Activated T-cell treated with anti-CD3 and anti-CD28 coated beads for 4 hours (primary cell): ENCODE measurements around the gene GSTM3.
"Not testable (repeated sequence)": the region's sequence is repeated elsewhere in the genome, so short reads cannot be mapped to it uniquely, and the experiment has no call there.

Experiments used
- DNase-seq: peaks from one replicate; pipeline ENCODE4 v3.0.0-alpha.2; 2020

GSTM3 gene

GRCh38 chr1:109761227-109762038 is 20.6 kb upstream of the GSTM3 start:
- DNase-seq: no peak

GRCh38 chr1:109760581-109761226 is 19.9 kb upstream of the GSTM3 start:
- no peak for DNase-seq

DNA sequence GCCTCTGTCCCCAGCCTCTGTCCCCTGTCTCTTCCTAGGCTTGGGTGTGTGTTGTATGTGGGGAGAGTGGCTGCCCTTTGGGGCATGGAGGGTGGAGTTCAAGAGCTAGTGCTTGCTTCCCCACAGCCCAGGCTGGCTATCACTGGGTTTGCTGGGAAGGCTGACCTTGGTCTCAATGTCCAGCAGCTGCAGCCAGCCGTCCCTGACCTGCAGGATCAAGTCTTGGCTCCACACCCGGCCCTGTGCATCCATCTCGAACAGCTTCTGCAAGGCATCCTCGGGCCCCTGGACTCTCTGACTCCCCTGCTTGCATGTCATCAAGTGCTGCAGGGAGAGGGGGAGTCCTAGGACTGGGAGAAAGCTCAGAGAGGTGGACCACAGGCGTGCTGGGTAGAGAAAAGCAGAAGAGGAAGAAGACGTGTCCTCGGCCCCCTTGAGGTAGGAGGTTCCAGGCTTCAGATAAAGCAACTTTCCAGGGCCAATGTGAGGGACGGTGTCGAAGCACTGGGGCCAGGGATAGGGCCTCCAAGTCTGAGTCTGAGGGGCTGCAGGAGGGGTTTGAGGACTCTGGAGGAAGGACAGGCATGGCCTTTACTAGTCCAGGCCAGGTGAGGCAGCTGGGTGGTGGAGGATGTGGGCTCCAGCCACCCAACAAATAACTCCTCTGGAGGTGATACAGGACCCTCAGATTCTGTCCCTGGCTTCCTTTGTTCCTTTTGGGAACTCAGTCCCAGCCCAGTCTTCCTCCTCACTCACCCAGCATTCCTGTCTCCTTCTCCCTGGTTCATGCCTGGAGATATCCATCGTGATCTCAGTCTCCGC is 18.9 kb upstream of the GSTM3 start:
- no peak for DNase-seq

- no peak for DNase-seq
These were observed 17.3 kb upstream of the GSTM3 start for GRCh38 chr1:109757936-109758786.

GRCh38 chr1:109756848-109757521 is 16.1 kb upstream of the GSTM3 start:
- no peak for DNase-seq

DNA sequence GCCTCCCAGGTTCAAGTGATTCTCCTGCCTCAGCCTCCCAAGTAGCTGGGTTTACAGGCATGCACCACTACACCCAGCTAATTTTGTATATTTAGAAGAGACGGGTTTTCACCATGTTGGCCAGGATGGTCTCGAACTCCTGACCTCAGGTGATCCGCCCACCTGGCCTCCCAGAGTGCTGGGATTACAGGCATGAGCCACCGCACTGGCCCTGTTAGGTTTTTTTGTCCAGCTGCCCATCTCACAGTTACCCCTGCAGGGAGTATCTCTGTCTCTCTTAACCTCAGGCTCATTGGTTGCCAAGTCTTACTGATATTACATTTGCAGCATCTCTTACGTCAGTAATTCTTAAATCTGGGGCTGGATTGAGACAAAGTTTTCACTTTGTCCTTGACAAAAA is 15.5 kb upstream of the GSTM3 start:
- not testable (repeated sequence) for DNase-seq

DNA sequence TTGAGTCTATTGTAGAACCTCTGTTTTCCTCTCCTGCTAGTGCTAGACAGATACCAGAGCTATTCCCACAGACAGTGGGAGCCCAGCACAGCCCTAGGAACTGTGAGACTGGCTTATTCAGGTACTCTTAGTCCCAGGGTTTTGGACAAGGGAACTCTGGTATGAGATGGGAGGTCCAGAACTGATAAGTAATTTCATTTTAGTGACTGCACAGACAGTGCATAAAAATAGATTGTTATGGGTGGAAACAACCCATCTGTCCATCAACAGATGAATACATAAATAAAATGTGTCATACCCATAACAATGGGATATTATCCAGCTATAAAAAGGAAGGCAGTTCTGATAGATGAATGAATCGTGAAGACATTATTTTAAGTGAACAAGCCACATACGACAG is 13.9 kb upstream of the GSTM3 start:
- no peak for DNase-seq

DNA sequence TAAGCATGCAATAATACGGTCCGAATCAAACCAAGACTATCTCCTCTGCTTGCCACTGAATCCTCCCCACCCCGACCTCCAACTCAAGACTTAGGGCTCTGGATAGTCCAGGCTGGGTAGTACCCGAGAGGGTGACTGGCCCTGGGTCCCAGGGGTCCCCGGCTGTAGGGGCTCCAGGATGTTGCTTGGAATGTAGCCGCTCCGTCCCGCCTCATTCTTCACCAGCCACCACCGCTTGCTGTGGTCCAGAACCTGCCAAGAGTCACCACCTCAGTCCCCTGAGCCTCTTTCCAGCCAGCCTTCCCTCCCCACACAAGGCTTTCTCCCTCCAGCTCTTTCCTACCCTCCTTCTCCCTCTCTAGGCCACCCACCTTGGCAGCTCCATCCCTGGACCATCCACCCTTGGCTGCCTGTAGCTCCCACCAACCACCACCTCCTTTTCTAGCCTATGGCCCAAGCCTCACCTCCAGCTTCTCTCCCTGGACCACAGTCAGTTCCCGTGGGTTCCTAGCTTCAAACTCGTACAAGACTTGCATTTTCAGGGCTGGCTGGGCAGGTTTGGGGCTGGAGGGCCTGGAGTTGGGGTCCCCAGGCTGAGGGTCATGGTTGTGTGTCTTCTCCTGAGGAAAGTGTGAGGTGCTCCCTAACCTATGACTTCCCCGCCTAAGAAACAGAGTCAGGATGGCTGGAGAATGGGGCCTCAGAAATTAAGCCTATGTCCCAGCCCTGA is 10.9 kb upstream of the GSTM3 start:
- no peak for DNase-seq

- DNase-seq: no peak
These were observed 10.1 kb upstream of the GSTM3 start for GRCh38 chr1:109750920-109751319.

DNA sequence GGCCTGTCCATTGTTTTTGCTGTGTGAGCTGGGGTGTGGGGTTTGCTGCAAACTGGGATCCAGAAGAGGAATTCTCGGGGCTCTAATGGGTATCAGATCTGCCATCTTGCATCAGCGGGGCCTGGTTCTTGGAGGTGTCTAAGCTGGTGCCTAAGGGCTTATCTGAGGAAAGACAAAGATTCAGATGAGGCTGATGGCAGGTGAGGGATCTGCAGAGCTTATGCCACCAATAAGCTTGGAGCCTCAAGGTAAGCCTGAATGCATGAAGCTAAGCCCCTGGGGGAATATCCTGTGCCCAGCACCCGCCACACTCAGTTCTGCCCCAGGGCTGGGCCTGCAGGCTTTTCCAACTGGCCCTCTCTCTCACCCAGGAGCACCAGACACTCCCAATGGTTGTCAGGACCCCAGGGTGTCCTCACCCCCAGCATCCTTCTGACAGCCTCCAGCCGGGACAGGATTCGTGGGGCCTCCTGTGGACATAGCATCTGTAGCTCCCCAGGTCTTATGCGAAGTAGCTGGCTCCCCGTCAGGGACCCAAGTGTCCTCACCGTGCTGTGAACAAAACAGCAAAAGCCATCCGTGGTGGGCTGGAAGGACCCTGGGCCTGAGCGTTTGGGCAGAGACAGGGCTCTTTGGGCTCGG is 9.5 kb upstream of the GSTM3 start:
- no peak for DNase-seq

GRCh38 chr1:109749221-109749620 is 8.4 kb upstream of the GSTM3 start:
- DNase-seq: no peak

GRCh38 chr1:109748311-109748710 is 7.5 kb upstream of the GSTM3 start:
- not testable (repeated sequence) for DNase-seq

GRCh38 chr1:109739738-109740614 is 862 bp downstream of the GSTM3 start:
- peak; percentile 81 for DNase-seq

DNA sequence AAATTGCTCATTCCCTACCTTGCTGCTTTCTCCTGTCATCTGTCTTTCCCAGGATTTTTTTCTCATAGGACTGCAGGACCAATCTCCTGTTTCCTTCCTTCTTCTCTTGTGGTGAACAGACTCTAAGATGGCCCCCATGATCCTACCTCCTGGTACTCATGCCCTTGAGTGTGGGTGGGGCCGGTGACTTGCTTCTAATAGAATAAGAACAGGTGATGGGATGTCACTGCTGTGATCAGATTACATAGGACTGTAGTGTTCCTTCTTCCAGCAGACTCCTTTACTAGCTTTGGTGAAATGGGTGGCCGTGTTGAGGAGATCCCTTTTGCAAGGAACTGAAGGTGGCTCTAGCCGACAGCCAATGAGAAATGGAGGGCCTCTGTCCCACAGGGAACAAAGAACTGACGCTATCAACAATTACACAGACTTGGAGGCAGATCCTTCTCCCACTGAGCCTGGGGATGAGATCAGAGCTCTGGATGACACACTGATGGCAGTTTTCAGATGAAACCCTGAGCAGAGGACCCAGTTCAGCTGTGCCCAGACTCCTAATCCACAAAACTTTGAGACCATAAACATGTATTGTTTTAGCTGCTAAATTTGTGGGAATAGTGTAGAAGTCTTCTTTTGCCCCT is 7.5 kb downstream of the GSTM3 start:
- no peak for DNase-seq

- DNase-seq: no peak
These were observed 8.4 kb downstream of the GSTM3 start for GRCh38 chr1:109732390-109732881.

- DNase-seq: no peak
These were observed 10.2 kb downstream of the GSTM3 start for GRCh38 chr1:109730666-109731065.

DNA sequence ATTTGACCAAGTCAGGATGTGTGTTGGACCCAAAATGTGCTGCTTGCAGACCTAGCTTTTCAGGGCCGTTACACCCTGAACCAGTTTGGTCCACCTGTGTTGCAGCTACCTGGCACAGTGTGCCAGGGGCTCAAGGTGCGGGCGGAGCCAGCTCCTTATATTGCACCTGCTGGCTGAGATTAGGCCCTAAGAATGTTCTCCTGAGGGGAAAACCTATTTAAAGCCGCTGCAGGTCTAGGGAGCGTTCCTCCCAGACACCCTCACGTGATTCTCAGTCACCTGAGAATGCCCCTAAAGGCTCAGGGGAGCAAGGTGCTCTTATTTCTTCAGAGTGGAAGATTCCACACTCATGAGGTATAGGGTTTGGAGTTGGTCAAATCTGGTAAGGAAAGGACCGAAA is 12.0 kb downstream of the GSTM3 start:
- no peak for DNase-seq

DNA sequence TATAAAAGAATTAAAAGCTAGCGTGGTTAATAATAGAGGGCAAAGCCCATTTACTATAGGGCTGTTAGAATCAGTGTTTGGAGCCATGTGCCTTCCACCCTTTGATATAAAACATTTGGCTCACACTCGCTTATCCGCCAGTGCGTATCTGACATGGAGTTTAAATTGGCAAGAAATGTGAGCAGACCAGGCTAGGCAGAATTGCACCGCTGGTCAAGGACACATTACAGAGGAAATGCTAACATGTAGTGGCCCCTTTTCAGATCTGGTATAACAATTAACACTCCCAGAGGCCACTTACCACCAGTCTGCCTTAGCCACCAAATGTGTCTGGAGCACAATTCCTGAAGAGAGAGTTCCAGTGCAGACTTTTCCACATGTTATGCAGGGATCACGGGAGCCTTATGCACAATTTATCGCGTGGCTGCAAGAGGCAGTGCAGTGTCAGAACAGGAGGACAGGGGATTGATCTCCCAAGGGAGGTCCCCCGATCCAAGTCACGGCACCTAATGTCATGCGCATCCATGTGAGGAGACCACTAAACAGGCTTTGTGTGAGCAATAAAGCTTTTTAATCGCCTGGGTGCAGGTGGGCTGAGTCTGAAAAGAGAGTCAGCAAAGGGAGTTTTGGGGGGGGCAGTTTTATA is 14.0 kb downstream of the GSTM3 start:
- no peak for DNase-seq

DNA sequence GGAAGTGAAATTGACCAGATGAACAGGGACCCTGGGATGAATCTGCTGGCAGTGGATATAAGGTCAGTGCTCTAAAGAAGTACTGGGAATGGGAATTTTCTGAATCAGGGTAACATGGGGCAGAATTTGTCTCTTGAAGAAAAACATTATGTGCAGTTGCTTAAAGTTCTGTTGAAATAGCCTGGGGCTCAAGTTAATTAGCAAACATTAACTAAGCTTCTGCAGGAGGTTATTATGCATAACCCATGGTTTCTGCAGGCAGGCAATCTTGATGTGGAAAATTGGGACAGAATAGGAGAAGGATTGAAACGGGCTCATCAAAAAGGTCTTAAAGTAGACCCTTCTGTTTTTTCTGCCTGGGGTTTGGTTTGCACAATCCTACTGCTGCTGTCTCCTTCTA is 14.8 kb downstream of the GSTM3 start:
- no peak for DNase-seq
